Skeletal muscle satellite cell (primary cell): ENCODE results near the gene OR5M11.

Source experiments
- H3K27me3 ChIP-seq: 2 replicates; pipeline ENCODE4 v1.7.0; 2013; ENCODE audit warnings: low read length; ENCODE audit not compliant: control insufficient read depth, insufficient read depth
- H3K36me3 ChIP-seq: 2 replicates; pipeline ENCODE4 v1.7.0; 2013; ENCODE audit warnings: mild to moderate bottlenecking, control low read depth, low read length; ENCODE audit not compliant: insufficient read depth
- H3K4me1 ChIP-seq: 2 replicates; pipeline ENCODE4 v1.7.0; 2013; ENCODE audit warnings: low read length; ENCODE audit not compliant: control insufficient read depth, insufficient read depth
- H3K4me2 ChIP-seq: 2 replicates; pipeline ENCODE4 v1.7.0; 2013; ENCODE audit warnings: mild to moderate bottlenecking, low read length
- H3K4me3 ChIP-seq: 2 replicates; pipeline ENCODE4 v1.7.0; 2013; ENCODE audit warnings: low read length
- H3K9ac ChIP-seq: 2 replicates; pipeline ENCODE4 v1.7.0; 2013; ENCODE audit warnings: mild to moderate bottlenecking, low read depth, low read length, moderate library complexity
- H3K9me3 ChIP-seq: replicated peaks from 2 replicates; pipeline ENCODE4 v1.7.0; 2013; ENCODE audit warnings: mild to moderate bottlenecking, control low read depth, low read length

Gene OR5M11

GRCh38 chr11:56497010-56497409 lies 46.0 kb downstream of the OR5M11 start:
- Histone ChIP-seq H3K9me3 (peaks cover 3% of the 10 kb centered on the region), H3K4me2 (no peak overlapping the region), H3K4me3 (no peak overlapping the region), H3K9ac (no peak overlapping the region), H3K27me3 (no peaks in the 10 kb centered on the region), H3K4me1 (no peaks in the 10 kb centered on the region), H3K36me3 (no peaks in the 10 kb centered on the region)

- Histone ChIP-seq H3K4me2 (no peak overlapping the region), H3K9ac (no peak overlapping the region)
These were observed 47.9 kb downstream of the OR5M11 start for GRCh38 chr11:56495117-56495516.

More at GRCh38 chr11:56495117-56495516, 47.9 kb downstream of the OR5M11 start:
- H3K27me3 ChIP-seq = no peaks in the 10 kb centered on the region
- no peaks in the 10 kb centered on the region for H3K36me3 ChIP-seq
- no peaks in the 10 kb centered on the region for H3K9me3 ChIP-seq
- no peak overlapping the region for H3K4me3 ChIP-seq
- no peaks in the 10 kb centered on the region for H3K4me1 ChIP-seq
